NCI-H1436 (cell line): ENCODE measurements around the gene PDLIM4.

Experiments used
- DNase-seq: peaks from one replicate; lab custom pipeline; 2025; lab: John Stamatoyannopoulos, UW

Gene PDLIM4

GRCh38 chr5:132309679-132310078, 52.2 kb downstream of the PDLIM4 start:
- no peak for DNase-seq

DNA sequence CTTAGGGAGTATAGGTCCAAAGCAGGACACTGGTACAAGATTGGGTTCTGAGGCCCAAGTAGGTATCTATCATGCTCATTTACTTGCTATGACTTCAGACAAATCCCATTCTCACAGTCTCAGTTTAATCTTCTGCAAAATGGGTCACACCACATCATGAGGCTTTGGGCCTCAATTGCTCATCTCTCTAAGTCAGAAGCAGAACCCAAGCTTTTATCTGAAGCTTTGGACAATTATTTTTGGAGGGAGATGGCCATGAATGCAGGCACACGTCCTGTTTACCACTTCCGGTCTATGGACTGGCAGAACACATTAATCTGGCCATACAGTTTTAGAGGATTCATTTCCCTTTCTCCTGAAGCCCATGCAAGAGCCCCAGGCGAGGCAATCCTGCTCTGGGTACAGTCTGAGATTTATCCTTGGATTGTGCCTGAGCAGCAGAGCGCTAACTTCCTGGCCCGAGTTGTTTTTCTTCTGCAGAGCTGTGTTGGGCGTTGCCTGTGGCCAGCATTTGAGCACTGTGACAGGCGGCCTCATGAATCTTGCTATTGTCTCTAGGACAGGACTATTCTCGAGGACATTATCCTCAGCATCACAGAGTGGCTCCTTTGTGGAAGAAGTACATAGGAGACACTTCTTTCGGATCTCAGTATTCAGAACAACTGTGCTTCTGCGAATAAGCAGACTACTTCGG, 52.8 kb downstream of the PDLIM4 start:
- no peak for DNase-seq

- DNase-seq, result no peak
Measured at GRCh38 chr5:132313366-132313765, 55.9 kb downstream of the PDLIM4 start.

GRCh38 chr5:132313961-132314432, 56.5 kb downstream of the PDLIM4 start:
- no peak for DNase-seq

GRCh38 chr5:132315529-132316067, 58.1 kb downstream of the PDLIM4 start:
- DNase-seq, result no peak

- DNase-seq, result no peak
Measured at GRCh38 chr5:132319975-132320374, 62.5 kb downstream of the PDLIM4 start.

DNA sequence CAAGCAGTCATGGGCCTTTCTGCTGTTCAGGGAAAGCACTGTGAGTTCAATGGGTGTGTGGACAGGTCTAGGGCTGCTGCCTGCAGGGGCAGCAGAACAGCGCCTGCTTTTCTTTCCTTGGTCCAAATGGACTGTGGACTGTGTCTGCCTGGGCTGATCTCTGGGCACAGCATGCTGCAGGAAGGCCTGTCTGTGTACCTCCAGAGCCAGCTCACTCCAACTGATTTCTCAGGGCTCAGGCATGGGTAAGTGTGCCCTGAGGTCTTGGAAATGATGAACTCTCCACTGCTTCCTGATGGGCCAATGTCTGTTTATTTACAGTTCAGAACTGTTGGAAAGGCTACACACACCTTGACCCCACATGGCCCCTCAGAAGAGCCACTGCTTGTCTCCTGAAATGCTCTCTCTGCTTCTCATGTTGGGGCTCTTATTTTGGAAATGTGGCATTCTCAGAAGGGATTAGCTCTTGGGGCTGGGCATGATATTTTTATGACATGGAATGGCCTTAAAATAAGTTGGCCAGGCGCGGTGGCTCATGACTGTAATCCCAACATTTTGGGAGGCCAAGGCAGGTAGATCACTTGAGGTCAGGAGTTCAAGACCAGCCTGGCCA, 63.7 kb downstream of the PDLIM4 start:
- DNase-seq, result no peak

DNA sequence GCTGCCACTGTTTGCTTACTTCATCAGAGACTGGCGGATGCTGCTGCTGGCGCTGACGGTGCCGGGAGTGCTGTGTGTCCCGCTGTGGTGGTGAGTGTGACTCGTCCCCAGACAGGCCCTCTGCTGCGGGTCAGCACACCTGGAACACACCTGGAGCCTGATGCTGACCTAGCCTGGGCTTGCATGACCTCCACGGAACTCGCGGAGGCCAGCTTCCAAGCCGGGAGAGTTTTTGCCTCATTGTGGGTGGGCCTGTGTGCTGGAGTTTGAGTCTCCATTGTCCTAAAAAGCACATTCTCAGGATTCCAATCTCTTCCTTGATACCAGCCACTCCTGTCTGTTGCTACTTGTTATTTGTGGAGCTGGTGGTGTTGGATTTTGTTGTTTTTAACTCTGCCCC, 64.8 kb downstream of the PDLIM4 start:
- no peak for DNase-seq
